Progenitor cell of endocrine pancreas (in vitro differentiated cells): ENCODE results near the gene KDM4B. TPM values are rescaled to one million over a fixed set of nuclear protein-coding genes. Genes with fewer than 3 reads are reported as not detected.

Source experiments
- DNase-seq: peaks from one replicate; pipeline ENCODE4 v3.0.0; 2021; ENCODE audit warnings: low spot score; ENCODE audit not compliant: unreplicated experiment
- H3K27ac Mint-ChIP-seq: 2 replicates; pipeline ENCODE4 v1.8.0; 2021; ENCODE audit warnings: mild to moderate bottlenecking, moderate library complexity, mixed read lengths
- H3K27me3 Mint-ChIP-seq: 2 replicates; pipeline ENCODE4 v1.8.0; 2021; ENCODE audit warnings: mixed read lengths
- H3K36me3 Mint-ChIP-seq: 2 replicates; pipeline ENCODE4 v1.8.0; 2022; ENCODE audit warnings: mixed read lengths; ENCODE audit not compliant: insufficient read depth
- H3K4me1 Mint-ChIP-seq: 2 replicates; pipeline ENCODE4 v1.8.0; 2021; ENCODE audit warnings: low read depth, mixed read lengths
- H3K4me3 Mint-ChIP-seq: 2 replicates; pipeline ENCODE4 v1.8.0; 2021; ENCODE audit warnings: low read depth, mild to moderate bottlenecking, moderate library complexity, mixed read lengths
- H3K9me3 Mint-ChIP-seq: 2 replicates; pipeline ENCODE4 v1.8.0; 2021; ENCODE audit warnings: low read depth, mixed read lengths
- total RNA-seq: library from RNA; stranded (reverse); gene quantifications from 2 replicates; pipeline ENCODE4 v1.2.1, GENCODE V29; 2021
- TF ChIP-seq, protein P1 (sequence below): fragments of 200-600 bp; sonication (generic); IDR thresholded peaks from one replicate; pipeline ENCODE4 v1.5.0; 2021; ENCODE audit warnings: antibody characterized with exemption, mild to moderate bottlenecking; ENCODE audit not compliant: unreplicated experiment

Gene KDM4B
- total RNA-seq, 1 donor from 2014 or later: 59.6 TPM

GRCh38 chr19:5103812-5104410, 135.0 kb downstream of the KDM4B start:
- H3K27me3 Mint-ChIP-seq: no peaks in the 10 kb centered on the region
- H3K9me3 Mint-ChIP-seq: peaks cover 13% of the 10 kb centered on the region
- no peak overlapping the region for H3K4me3 Mint-ChIP-seq
- H3K27ac Mint-ChIP-seq: no peak overlapping the region
- no peaks in the 10 kb centered on the region for H3K4me1 Mint-ChIP-seq
- no peak for DNase-seq
- peaks cover 20% of the 10 kb centered on the region for H3K36me3 Mint-ChIP-seq
- TF ChIP-seq, protein P1, sequence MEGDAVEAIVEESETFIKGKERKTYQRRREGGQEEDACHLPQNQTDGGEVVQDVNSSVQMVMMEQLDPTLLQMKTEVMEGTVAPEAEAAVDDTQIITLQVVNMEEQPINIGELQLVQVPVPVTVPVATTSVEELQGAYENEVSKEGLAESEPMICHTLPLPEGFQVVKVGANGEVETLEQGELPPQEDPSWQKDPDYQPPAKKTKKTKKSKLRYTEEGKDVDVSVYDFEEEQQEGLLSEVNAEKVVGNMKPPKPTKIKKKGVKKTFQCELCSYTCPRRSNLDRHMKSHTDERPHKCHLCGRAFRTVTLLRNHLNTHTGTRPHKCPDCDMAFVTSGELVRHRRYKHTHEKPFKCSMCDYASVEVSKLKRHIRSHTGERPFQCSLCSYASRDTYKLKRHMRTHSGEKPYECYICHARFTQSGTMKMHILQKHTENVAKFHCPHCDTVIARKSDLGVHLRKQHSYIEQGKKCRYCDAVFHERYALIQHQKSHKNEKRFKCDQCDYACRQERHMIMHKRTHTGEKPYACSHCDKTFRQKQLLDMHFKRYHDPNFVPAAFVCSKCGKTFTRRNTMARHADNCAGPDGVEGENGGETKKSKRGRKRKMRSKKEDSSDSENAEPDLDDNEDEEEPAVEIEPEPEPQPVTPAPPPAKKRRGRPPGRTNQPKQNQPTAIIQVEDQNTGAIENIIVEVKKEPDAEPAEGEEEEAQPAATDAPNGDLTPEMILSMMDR: no peak

GRCh38 chr19:5104871-5105351, 136.0 kb downstream of the KDM4B start:
- H3K27ac Mint-ChIP-seq: no peak overlapping the region
- H3K4me1 Mint-ChIP-seq: no peaks in the 10 kb centered on the region
- H3K9me3 Mint-ChIP-seq: peaks cover 9% of the 10 kb centered on the region
- TF ChIP-seq, protein P1: no peak
- no peaks in the 10 kb centered on the region for H3K27me3 Mint-ChIP-seq
- peaks cover 11% of the 10 kb centered on the region for H3K36me3 Mint-ChIP-seq
- no peak overlapping the region for H3K4me3 Mint-ChIP-seq
- DNase-seq: no peak

DNA sequence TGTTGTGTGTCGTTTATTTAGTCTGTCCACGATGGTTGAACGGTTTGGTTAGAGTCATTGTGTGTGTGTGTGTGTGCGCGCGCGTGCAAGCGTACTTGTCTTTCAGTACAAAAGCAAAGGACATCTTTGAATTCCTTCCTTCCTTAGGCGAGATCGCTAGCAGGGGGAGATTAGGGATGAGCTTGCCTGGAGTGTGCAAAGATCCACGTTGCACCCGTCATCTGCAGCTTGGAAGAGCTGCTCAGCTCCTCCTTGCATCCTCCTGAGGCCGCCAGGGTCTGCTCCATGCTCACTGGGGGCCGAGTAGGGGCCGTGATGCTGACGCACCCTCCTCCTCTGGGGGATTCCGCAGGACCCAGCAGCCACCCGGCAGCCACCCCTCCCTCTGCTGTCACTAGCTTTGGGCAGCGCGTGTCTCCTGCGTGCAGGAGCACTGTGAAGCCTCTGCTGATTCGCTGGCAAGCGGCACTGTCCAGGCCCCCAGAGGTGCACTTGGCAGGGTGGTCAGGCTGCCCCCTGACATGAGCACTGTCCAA, 137.3 kb downstream of the KDM4B start:
- H3K9me3 Mint-ChIP-seq: no peaks in the 10 kb centered on the region
- H3K27ac Mint-ChIP-seq: no peak overlapping the region
- no peaks in the 10 kb centered on the region for H3K36me3 Mint-ChIP-seq
- H3K4me3 Mint-ChIP-seq: no peak overlapping the region
- TF ChIP-seq, protein P1: no peak
- no peak for DNase-seq
- no peaks in the 10 kb centered on the region for H3K27me3 Mint-ChIP-seq
- no peaks in the 10 kb centered on the region for H3K4me1 Mint-ChIP-seq

- Mint-ChIP-seq H3K9me3 (no peaks in the 10 kb centered on the region), H3K27ac (no peak overlapping the region), H3K27me3 (no peaks in the 10 kb centered on the region), H3K4me1 (no peaks in the 10 kb centered on the region), H3K4me3 (no peak overlapping the region), H3K36me3 (peaks cover 5% of the 10 kb centered on the region)
- TF ChIP-seq, protein P1: no peak
- DNase-seq: no peak
Observed at GRCh38 chr19:5106971-5107370, 138.1 kb downstream of the KDM4B start.

DNA sequence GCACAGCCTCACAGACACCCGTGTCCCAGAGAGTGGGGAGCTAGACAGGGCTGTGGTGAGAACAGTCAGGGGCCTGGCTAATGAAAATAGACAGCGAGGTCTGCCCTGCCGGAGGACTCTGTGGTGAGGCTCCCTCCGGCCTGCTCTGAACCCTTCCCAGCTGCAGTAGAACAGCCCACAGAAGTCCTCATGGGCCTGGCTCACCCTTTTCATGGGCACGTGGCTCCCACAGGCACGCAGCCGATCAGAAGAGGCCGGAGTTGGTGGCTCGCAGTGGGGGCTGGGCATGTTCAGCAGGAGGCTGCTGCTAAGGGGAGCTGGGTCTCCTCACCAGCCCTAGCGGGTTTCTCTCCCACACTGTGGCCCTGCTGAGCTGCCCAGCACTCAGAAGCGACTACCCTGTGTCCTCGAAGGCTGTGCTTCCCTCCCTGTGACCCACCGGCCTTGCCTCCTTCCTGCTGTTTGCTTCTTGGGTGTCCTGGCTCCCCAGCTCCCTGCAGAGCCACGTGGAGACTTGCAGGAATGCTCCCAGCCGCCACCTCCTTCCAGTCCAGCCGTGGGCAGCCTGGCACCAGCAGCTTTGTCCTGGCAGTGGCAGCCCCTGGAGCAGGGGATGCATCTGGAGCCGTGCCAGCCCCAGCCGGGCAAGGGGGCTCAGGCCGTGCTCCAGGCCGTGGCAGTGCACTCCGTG, 138.7 kb downstream of the KDM4B start:
- peaks cover under 1% of the 10 kb centered on the region for H3K4me1 Mint-ChIP-seq
- no peaks in the 10 kb centered on the region for H3K9me3 Mint-ChIP-seq
- no peak for DNase-seq
- no peak overlapping the region for H3K4me3 Mint-ChIP-seq
- H3K36me3 Mint-ChIP-seq: peaks cover 7% of the 10 kb centered on the region
- H3K27ac Mint-ChIP-seq: no peak overlapping the region
- TF ChIP-seq, protein P1: no peak
- no peaks in the 10 kb centered on the region for H3K27me3 Mint-ChIP-seq
